Liver (tissue), 9 donors: ENCODE data around the gene CD55. TPM values are rescaled to one million over a fixed set of nuclear protein-coding genes. Genes with fewer than 3 reads are reported as not detected.

Experiments used
- DNase-seq: peaks from one replicate; pipeline ENCODE4 v3.0.0-alpha.2; 2017; ENCODE audit warnings: low spot score
- H3K27ac ChIP-seq, 2 donors: one replicate each; pipeline ENCODE4 v1.7.0; 2013; ENCODE audit warnings: inconsistent platforms in 2 of 2, low read length in 2 of 2, control low read depth in 1 of 2, low read depth in 1 of 2, mild to moderate bottlenecking in 1 of 2
- H3K27me3 ChIP-seq, 4 donors: one replicate each; pipeline versions ENCODE4 v1.6.1 to v1.7.0; 2013; ENCODE audit warnings: low read length in 3 of 4, inconsistent platforms in 1 of 4, mild to moderate bottlenecking in 1 of 4, moderate library complexity in 1 of 4; ENCODE audit not compliant: control insufficient read depth in 4 of 4, insufficient read depth in 4 of 4
- H3K36me3 ChIP-seq, 4 donors: one replicate each; pipeline versions ENCODE4 v1.6.1 to v1.7.0; 2013; ENCODE audit warnings: low read length in 3 of 4, mild to moderate bottlenecking in 3 of 4, low read depth in 1 of 4, moderate library complexity in 1 of 4; ENCODE audit not compliant: control insufficient read depth in 4 of 4, insufficient read depth in 3 of 4
- H3K4me1 ChIP-seq, 4 donors: one replicate each; pipeline versions ENCODE4 v1.6.1 to v1.7.0; 2013; ENCODE audit warnings: low read length in 3 of 4, mild to moderate bottlenecking in 3 of 4, moderate library complexity in 1 of 4; ENCODE audit not compliant: control insufficient read depth in 4 of 4, insufficient read depth in 4 of 4
- H3K4me3 ChIP-seq, 3 donors: one replicate each; pipeline versions ENCODE4 v1.6.1 to v1.7.0; 2013; ENCODE audit warnings: low read length in 3 of 3, control low read depth in 1 of 3, low read depth in 1 of 3, mild to moderate bottlenecking in 1 of 3
- H3K9ac ChIP-seq, 2 donors: one replicate each; pipeline ENCODE4 v1.7.0; 2013; ENCODE audit warnings: low read length in 2 of 2, mild to moderate bottlenecking in 2 of 2, moderate library complexity in 2 of 2, control low read depth in 1 of 2, low read depth in 1 of 2
- H3K9me3 ChIP-seq, 4 donors: one replicate each; pipeline versions ENCODE4 v1.6.1 to v1.7.0; 2013; ENCODE audit warnings: low read length in 3 of 4; ENCODE audit not compliant: control insufficient read depth in 4 of 4
- ATF3 ChIP-seq: IDR thresholded peaks from 2 replicates; pipeline ENCODE4 v1.6.1; 2016; ENCODE audit warnings: antibody characterized with exemption
- CTCF ChIP-seq: fragments of 150-350 bp; IDR thresholded peaks from 2 replicates; pipeline ENCODE4 v1.5.1; 2017; ENCODE audit warnings: improper control_type of control experiment, low read depth, low read length; ENCODE audit not compliant: missing input control
- EGR1 ChIP-seq, 2 donors: IDR thresholded peaks; 2 replicates each; pipeline ENCODE4 v1.6.1; 2016 to 2018; ENCODE audit warnings: antibody characterized with exemption in 2 of 2, low read depth in 2 of 2
- FOXA1 ChIP-seq: IDR thresholded peaks from 2 replicates; pipeline ENCODE4 v1.6.1; 2016; ENCODE audit warnings: antibody characterized with exemption
- FOXA2 ChIP-seq: IDR thresholded peaks from 2 replicates; pipeline ENCODE4 v1.6.1; 2016; ENCODE audit warnings: antibody characterized with exemption
- GABPA ChIP-seq, 2 donors: IDR thresholded peaks in 1 of 2; conservative IDR thresholded peaks in 1 of 2; 2 replicates each; pipeline ENCODE4 v1.6.1; 2016; ENCODE audit warnings: antibody characterized with exemption in 2 of 2, mild to moderate bottlenecking in 1 of 2, moderate library complexity in 1 of 2
- HNF4G ChIP-seq: IDR thresholded peaks from 2 replicates; pipeline ENCODE4 v1.6.1; 2016; ENCODE audit warnings: antibody characterized with exemption
- JUND ChIP-seq, 2 donors: IDR thresholded peaks; 2 replicates each; pipeline ENCODE4 v1.6.1; 2016; ENCODE audit warnings: antibody characterized with exemption in 2 of 2
- MAX ChIP-seq: IDR thresholded peaks from 2 replicates; pipeline ENCODE4 v1.6.1; 2016; ENCODE audit warnings: antibody characterized with exemption
- NR2F2 ChIP-seq: IDR thresholded peaks from 2 replicates; pipeline ENCODE4 v1.6.1; 2016; ENCODE audit warnings: antibody characterized with exemption
- RAD21 ChIP-seq, 2 donors: IDR thresholded peaks; 2 replicates each; pipeline ENCODE4 v1.6.1; 2016; ENCODE audit warnings: antibody characterized with exemption in 2 of 2, mild to moderate bottlenecking in 2 of 2
- REST ChIP-seq: IDR thresholded peaks from 2 replicates; pipeline ENCODE4 v1.6.1; 2016; ENCODE audit warnings: antibody characterized with exemption, mild to moderate bottlenecking
- RXRA ChIP-seq, 2 donors: IDR thresholded peaks; 2 replicates each; pipeline ENCODE4 v1.6.1; 2017 to 2018; ENCODE audit warnings: antibody characterized with exemption in 2 of 2, mild to moderate bottlenecking in 1 of 2
- TAF1 ChIP-seq: conservative IDR thresholded peaks from 2 replicates; pipeline ENCODE4 v1.6.1; 2016; ENCODE audit warnings: antibody characterized with exemption, mild to moderate bottlenecking
- YY1 ChIP-seq: IDR thresholded peaks from 2 replicates; pipeline ENCODE4 v1.6.1; 2016; ENCODE audit warnings: antibody characterized with exemption, mild to moderate bottlenecking
- ZBTB33 ChIP-seq: IDR thresholded peaks from 2 replicates; pipeline ENCODE4 v1.6.1; 2016; ENCODE audit warnings: antibody characterized with exemption
- WGBS: extraction: QIAGEN DNeasy Blood & Tissue Kit; methylation state at CpG from one replicate; pipeline ENCODE4 v1.1.7; 2013; 5-methylcytosine and 5-hydroxymethylcytosine counted together
- polyA plus RNA-seq, 2 donors: library from polyadenylated mRNA; stranded (reverse) in 1 of 2; unstranded in 1 of 2; fragments of 200-250 nt in 1 of 2; fragments of >200 nt in 1 of 2; fragmentation: Nextera tagmentation in 1 of 2; extraction: Ambion mirVana in 1 of 2; gene quantifications; one replicate each; pipeline versions ENCODE4 v1.2.1 to v1.2.3, GENCODE V29; 2013 to 2015
- total RNA-seq, 2 donors: library from RNA; depleted of rRNA; stranded (reverse); fragments of >200 nt; gene quantifications; one replicate each; pipeline ENCODE4 v1.2.3, GENCODE V29; 2014
- donor health status: healthy.
- donor health status: healthy.
- donor health status: healthy.
- donor health status: healthy.
- donor health status: healthy.

Gene CD55
- total and polyA plus RNA-seq, 4 donors: 11.0 to 27.6 (median 12.6) TPM

GRCh38 chr1:207334337-207334736, 12.9 kb downstream of the CD55 start (continued):
- no peak for TF ChIP-seq GABPA (IDR thresholded peaks at IDR 0.05 in 1 of 2, conservative IDR thresholded peaks at IDR 0.05 in 1 of 2)
- TF ChIP-seq YY1: no peak
- TF ChIP-seq FOXA1: no peak
- TF ChIP-seq HNF4G: no peak

GRCh38 chr1:207335138-207335537, 13.7 kb downstream of the CD55 start:
- no peak overlapping the region for H3K9ac ChIP-seq
- peaks cover 0 to 2% (median 0%) of the 10 kb centered on the region in 4 donors for H3K9me3 ChIP-seq
- H3K4me1 ChIP-seq: no peaks in the 10 kb centered on the region
- H3K27me3 ChIP-seq: no peaks in the 10 kb centered on the region
- DNase-seq: no peak
- 95% methylated on average over 3 of the region's 3 CpGs for WGBS
- TF ChIP-seq ZBTB33 (no peak), CTCF (no peak), TAF1 (no peak), REST (no peak), YY1 (no peak), FOXA2 (no peak), RAD21 (IDR thresholded peaks at IDR 0.05) (no peak), NR2F2 (no peak), MAX (no peak)
- no peak overlapping the region for H3K4me3 ChIP-seq
- no peak overlapping the region for H3K27ac ChIP-seq
- peaks cover 0 to 15% (median 9%) of the 10 kb centered on the region in 4 donors for H3K36me3 ChIP-seq

GRCh38 chr1:207335695-207336363, 14.4 kb downstream of the CD55 start:
- Histone ChIP-seq H3K4me3 (no peak overlapping the region), H3K4me1 (no peaks in the 10 kb centered on the region), H3K27ac (no peak overlapping the region), H3K9ac (no peak overlapping the region), H3K27me3 (no peaks in the 10 kb centered on the region), H3K36me3 (peaks cover 0 to 12% (median 9%) of the 10 kb centered on the region in 4 donors), H3K9me3 (peaks cover 0 to 2% (median 0%) of the 10 kb centered on the region in 4 donors)
- no peak for DNase-seq
- TF ChIP-seq ATF3 (peak; percentile 75), RXRA (IDR thresholded peaks at IDR 0.05) (peak; percentile 17 to 36), RAD21 (IDR thresholded peaks at IDR 0.05) (peak in 1 of 2 donors; percentile 36), YY1 (peak; percentile 17), FOXA1 (no peak), MAX (peak; percentile 41), FOXA2 (no peak), NR2F2 (no peak), JUND (IDR thresholded peaks at IDR 0.05) (peak; percentile 28 to 53), ZBTB33 (peak; percentile 20), EGR1 (IDR thresholded peaks at IDR 0.05; ENCODE audit: low read depth in 2 of 2) (no peak)
- WGBS: 68% methylated on average over 6 of the region's 6 CpGs
